ENCODE measurements around the gene DYRK1B. TPM values are rescaled to one million over a fixed set of nuclear protein-coding genes. Genes with fewer than 3 reads are reported as not detected.
A peak's percentile ranks its signal among the peaks of the same experiment; 100 is the strongest.
"Not testable (repeated sequence)": the region's sequence is repeated elsewhere in the genome, so short reads cannot be mapped to it uniquely, and the experiment has no call there.

The DYRK1B gene
- 4.3 to 6.4 TPM (median 4.6 TPM) in 3 replicates for polyA plus RNA-seq
- 10.9 TPM for polyA plus RNA-seq (2011; ENCODE audit: low read depth)
- 2.8 and 5.9 TPM in 2 replicates for polyA plus RNA-seq (2011; cell fraction: cytosol; rRNA removed)
- 9.7 and 10.5 TPM in 2 replicates for polyA plus RNA-seq (2011; cell fraction: nucleus; rRNA removed)
- polyA plus RNA-seq (2012; ENCODE audit: low replicate concordance): 6.2 and 7.0 TPM in 2 replicates
- polyA minus RNA-seq: 4.6 to 25.6 TPM (median 8.0 TPM) in 3 replicates
- 12.5 TPM for polyA minus RNA-seq (2011; cell fraction: cytosol; rRNA and poly(A)+ RNA removed)
- 7.8 and 12.6 TPM in 2 replicates for polyA minus RNA-seq (2011; cell fraction: nucleus; rRNA and poly(A)+ RNA removed)

- peak within 1 kb of the TSS; percentile 89 for H3K9ac ChIP-seq (ENCODE audit: control insufficient read depth, extremely low read depth, insufficient read depth, low read length)
- FAIRE-seq (peak; percentile 77), DNase-seq (ENCODE audit: low read depth, low spot score) (peak; percentile 74)
- H3K27ac ChIP-seq (ENCODE audit: control insufficient read depth, insufficient read depth, low read length): peak within 1 kb of the TSS; percentile 88
- peak within 1 kb of the TSS; percentile 71 for H2AFZ ChIP-seq (ENCODE audit: control insufficient read depth, low read length)
- H3K36me3 ChIP-seq (ENCODE audit: control insufficient read depth in 2 of 2, extremely low read depth in 1 of 2, insufficient read depth in 2 of 2, low read length in 2 of 2): peaks cover 36 to 55% of the 10 kb centered on the region in 2 experiments
- H3K9me1 ChIP-seq (ENCODE audit: control insufficient read depth, extremely low read depth, insufficient read depth, low read length): peaks cover 2% of the 10 kb centered on the region
- H3K4me3 ChIP-seq (ENCODE audit: control insufficient read depth in 2 of 3, extremely low read depth in 1 of 3, insufficient read depth in 2 of 3, low read depth in 1 of 3, low read length in 3 of 3): peak within 1 kb of the TSS; percentile 74 to 90 (median 79)
- TF ChIP-seq EZH2 (IDR thresholded peaks at IDR 0.05; ENCODE audit: low read length): no peak
- TF ChIP-seq CTCF (optimal IDR thresholded peaks at IDR 0.05 in 1 of 3, IDR thresholded peaks at IDR 0.05 in 1 of 3, conservative IDR thresholded peaks at IDR 0.05 in 1 of 3; ENCODE audit: extremely low read depth in 1 of 3, insufficient read depth in 2 of 3, low read length in 3 of 3): no peak
- H3K27me3 ChIP-seq (ENCODE audit: control insufficient read depth, extremely low read depth, insufficient read depth, low read length): no peaks in the 10 kb centered on the region
- no peaks in the 10 kb centered on the region for H4K20me1 ChIP-seq (ENCODE audit: control insufficient read depth, extremely low read depth, insufficient read depth, low read length)
- peaks cover 11% of the 10 kb centered on the region for H3K4me1 ChIP-seq (ENCODE audit: control insufficient read depth, extremely low read depth, insufficient read depth, low read length)
- no peaks in the 10 kb centered on the region for H3K9me3 ChIP-seq (ENCODE audit: control insufficient read depth, low read depth, low read length)
- peak within 1 kb of the TSS; percentile 67 for H3K4me2 ChIP-seq (ENCODE audit: control insufficient read depth, extremely low read depth, insufficient read depth, low read depth, low read length)
- peaks cover 12% of the 10 kb centered on the region for H3K79me2 ChIP-seq (ENCODE audit: control insufficient read depth, insufficient read depth, low read length)
- dilution Hi-C loops (cut with MboI; ENCODE audit: extremely low pct_ligation_motif_present, low sequenced_read_pairs): no loop called here
These were observed at the start of gene DYRK1B for GRCh38 chr19:39833464-39834286. DYRK1B (minus strand) TSS chr19:39834162; CDS start chr19:39831867, 2,295 bp downstream.

GRCh38 chr19:39882645-39883044 is 48.7 kb upstream of the DYRK1B start:
- DNase-seq (ENCODE audit: low read depth, low spot score); H3K9me1 ChIP-seq (ENCODE audit: control insufficient read depth, extremely low read depth, insufficient read depth, low read length); H3K79me2 ChIP-seq (ENCODE audit: control insufficient read depth, insufficient read depth, low read length); H2AFZ ChIP-seq (ENCODE audit: control insufficient read depth, low read length); dilution Hi-C loops (cut with MboI; ENCODE audit: extremely low pct_ligation_motif_present, low sequenced_read_pairs); FAIRE-seq; H4K20me1 ChIP-seq (ENCODE audit: control insufficient read depth, extremely low read depth, insufficient read depth, low read length); H3K9me3 ChIP-seq (ENCODE audit: control insufficient read depth, low read depth, low read length); H3K4me2 ChIP-seq (ENCODE audit: control insufficient read depth, extremely low read depth, insufficient read depth, low read depth, low read length); H3K36me3 ChIP-seq (ENCODE audit: control insufficient read depth in 2 of 2, extremely low read depth in 1 of 2, insufficient read depth in 2 of 2, low read length in 2 of 2); H3K27me3 ChIP-seq (ENCODE audit: control insufficient read depth, extremely low read depth, insufficient read depth, low read length); H3K4me1 ChIP-seq (ENCODE audit: control insufficient read depth, extremely low read depth, insufficient read depth, low read length); H3K4me3 ChIP-seq (ENCODE audit: control insufficient read depth in 2 of 3, extremely low read depth in 1 of 3, insufficient read depth in 2 of 3, low read depth in 1 of 3, low read length in 3 of 3); H3K27ac ChIP-seq (ENCODE audit: control insufficient read depth, insufficient read depth, low read length); H3K9ac ChIP-seq (ENCODE audit: control insufficient read depth, extremely low read depth, insufficient read depth, low read length): not testable (repeated sequence)

Measured in keratinocyte (primary cell).